GM23248 (cell line): ENCODE measurements around the gene CLCN7.

ENCODE experiments used
- EZH2 ChIP-seq: fragments of 200-600 bp; sonication (generic); IDR thresholded peaks from 2 replicates; pipeline ENCODE4 v1.6.1; 2018; ENCODE audit warnings: antibody characterized with exemption, mild to moderate bottlenecking; ENCODE audit not compliant: insufficient read depth, poor library complexity, severe bottlenecking
- EZH2phosphoT487 ChIP-seq: fragments of 200-600 bp; sonication (generic); IDR thresholded peaks from 2 replicates; pipeline ENCODE4 v1.6.1; 2018; ENCODE audit warnings: antibody characterized with exemption, moderate library complexity, mild to moderate bottlenecking, low read depth; ENCODE audit not compliant: insufficient read depth

GRCh38 chr16:1456951-1457350, 17.9 kb downstream of the CLCN7 start:
- TF ChIP-seq EZH2 (no peak), EZH2phosphoT487 (no peak)
